HEK293T (cell line): ENCODE results near the gene OR14A16.

ENCODE experiments used
- BHLHE40 ChIP-seq: fragments of 450-650 bp; IDR thresholded peaks from 2 replicates; pipeline ENCODE4 v1.6.1; 2016; ENCODE audit warnings: mild to moderate bottlenecking, moderate library complexity, borderline replicate concordance
- ELF4 ChIP-seq: fragments of 450-650 bp; IDR thresholded peaks from 2 replicates; pipeline ENCODE4 v1.6.1; 2017; ENCODE audit warnings: antibody characterized with exemption
- FOXA1 ChIP-seq: fragments of 450-650 bp; IDR thresholded peaks from 2 replicates; pipeline ENCODE4 v1.6.1; 2016; ENCODE audit warnings: mild to moderate bottlenecking
- FOXK2 ChIP-seq: fragments of 450-650 bp; IDR thresholded peaks from 2 replicates; pipeline ENCODE4 v1.6.1; 2016; ENCODE audit warnings: mild to moderate bottlenecking
- FOXM1 ChIP-seq: fragments of 450-650 bp; IDR thresholded peaks from 2 replicates; pipeline ENCODE4 v1.6.1; 2017; ENCODE audit warnings: mild to moderate bottlenecking, borderline replicate concordance
- LEF1 ChIP-seq: fragments of 450-650 bp; IDR thresholded peaks from 2 replicates; pipeline ENCODE4 v1.6.1; 2017; ENCODE audit warnings: mild to moderate bottlenecking, borderline replicate concordance
- PKNOX1 ChIP-seq: fragments of 450-650 bp; IDR thresholded peaks from 2 replicates; pipeline ENCODE4 v1.6.1; 2016
- SP1 ChIP-seq: fragments of 450-650 bp; IDR thresholded peaks from 2 replicates; pipeline ENCODE4 v1.6.1; 2017
- SUZ12 ChIP-seq: fragments of 450-650 bp; IDR thresholded peaks from 2 replicates; pipeline ENCODE4 v1.6.1; 2016; ENCODE audit warnings: mild to moderate bottlenecking
- ZNF384 ChIP-seq: fragments of 450-650 bp; IDR thresholded peaks from 2 replicates; pipeline ENCODE4 v1.6.1; 2016

GRCh38 chr1:247829656-247830055 is 5.7 kb upstream of the OR14A16 start:
- TF ChIP-seq FOXK2 = no peak
- no peak for TF ChIP-seq ELF4
- no peak for TF ChIP-seq PKNOX1
- no peak for TF ChIP-seq ZNF384
- TF ChIP-seq SP1 = no peak
- TF ChIP-seq LEF1 = no peak
- no peak for TF ChIP-seq FOXM1
- no peak for TF ChIP-seq BHLHE40
- TF ChIP-seq FOXA1 = no peak
- no peak for TF ChIP-seq SUZ12
